CD4-positive, CD25-positive, alpha-beta regulatory T cell (primary cell): Measurements from ENCODE around the gene MYBPC2. TPM values are rescaled to one million over a fixed set of nuclear protein-coding genes. Genes with fewer than 3 reads are reported as not detected.
"Not testable (repeated sequence)": the region's sequence is repeated elsewhere in the genome, so short reads cannot be mapped to it uniquely, and the experiment has no call there.

Experiments
- ATAC-seq, 2 donors: fragments of 150-1000 bp; cut with Tn5 transposase; one replicate each; pipeline ENCODE4 v1.10.0; 2021; ENCODE audit warnings: low read depth in 2 of 2, moderate number of reproducible peaks in 2 of 2, moderate library complexity in 1 of 2
- DNase-seq, 3 donors: peaks; one replicate each; pipeline versions ENCODE4 v3.0.0 to v3.0.0-alpha.2; 2012 to 2022; ENCODE audit warnings: mixed read lengths in 1 of 3
- H3K27ac ChIP-seq: one replicate; pipeline ENCODE4 v1.7.0; 2013; ENCODE audit warnings: mild to moderate bottlenecking, low read length; ENCODE audit not compliant: insufficient read depth, poor library complexity, severe bottlenecking
- H3K27me3 ChIP-seq: one replicate; pipeline ENCODE4 v1.7.0; 2013; ENCODE audit warnings: low read length; ENCODE audit not compliant: control insufficient read depth, insufficient read depth
- H3K36me3 ChIP-seq: one replicate; pipeline ENCODE4 v1.7.0; 2013; ENCODE audit warnings: mild to moderate bottlenecking, low read length, moderate library complexity; ENCODE audit not compliant: control insufficient read depth, insufficient read depth
- H3K4me1 ChIP-seq: 2 replicates; pipeline ENCODE4 v1.7.0; 2013; ENCODE audit warnings: mild to moderate bottlenecking, low read length; ENCODE audit not compliant: insufficient read depth, control insufficient read depth, poor library complexity, severe bottlenecking
- H3K4me3 ChIP-seq: one replicate; pipeline ENCODE4 v1.7.0; 2013; ENCODE audit warnings: low read depth, mild to moderate bottlenecking, low read length, moderate library complexity
- H3K9me3 ChIP-seq, 2 experiments: 1 replicate in 1 of 2; 2 replicates in 1 of 2; pipeline ENCODE4 v1.7.0; 2013; ENCODE audit warnings: low read length in 2 of 2, mild to moderate bottlenecking in 1 of 2, moderate library complexity in 1 of 2; ENCODE audit not compliant: control insufficient read depth in 2 of 2
- H3K27ac Mint-ChIP-seq, 3 donors: one replicate each; pipeline ENCODE4 v1.8.0; 2020 to 2022; ENCODE audit warnings: mild to moderate bottlenecking in 3 of 3, mixed read lengths in 3 of 3, moderate library complexity in 2 of 3
- H3K27me3 Mint-ChIP-seq: one replicate; pipeline ENCODE4 v1.8.0; 2022; ENCODE audit warnings: mild to moderate bottlenecking, mixed read lengths
- H3K36me3 Mint-ChIP-seq: one replicate; pipeline ENCODE4 v1.8.0; 2020; ENCODE audit warnings: mixed read lengths
- H3K4me1 Mint-ChIP-seq, 4 donors: one replicate each; pipeline ENCODE4 v1.8.0; 2020 to 2022; ENCODE audit warnings: mixed read lengths in 4 of 4, mild to moderate bottlenecking in 1 of 4
- H3K4me3 Mint-ChIP-seq, 4 donors: one replicate each; pipeline ENCODE4 v1.8.0; 2020 to 2022; ENCODE audit warnings: mild to moderate bottlenecking in 4 of 4, mixed read lengths in 4 of 4, moderate library complexity in 3 of 4
- H3K9me3 Mint-ChIP-seq, 7 donors: one replicate each; pipeline ENCODE4 v1.8.0; 2020 to 2022; ENCODE audit warnings: mixed read lengths in 7 of 7, mild to moderate bottlenecking in 3 of 7, moderate library complexity in 2 of 7
- polyA plus RNA-seq, 4 donors: library from polyadenylated mRNA; unstranded; fragments of 300-500 nt; fragmentation: Illumina TruSeq; gene quantifications; one replicate each; pipeline ENCODE4 v1.2.3, GENCODE V29; 2021
- total RNA-seq: library from RNA; stranded (reverse); gene quantifications from one replicate; pipeline ENCODE4 v1.2.3, GENCODE V29; 2022

MYBPC2 gene
- total and polyA plus RNA-seq, 5 donors from 2014 or later: 0.23 to 0.49 TPM; not detected in 3

DNA sequence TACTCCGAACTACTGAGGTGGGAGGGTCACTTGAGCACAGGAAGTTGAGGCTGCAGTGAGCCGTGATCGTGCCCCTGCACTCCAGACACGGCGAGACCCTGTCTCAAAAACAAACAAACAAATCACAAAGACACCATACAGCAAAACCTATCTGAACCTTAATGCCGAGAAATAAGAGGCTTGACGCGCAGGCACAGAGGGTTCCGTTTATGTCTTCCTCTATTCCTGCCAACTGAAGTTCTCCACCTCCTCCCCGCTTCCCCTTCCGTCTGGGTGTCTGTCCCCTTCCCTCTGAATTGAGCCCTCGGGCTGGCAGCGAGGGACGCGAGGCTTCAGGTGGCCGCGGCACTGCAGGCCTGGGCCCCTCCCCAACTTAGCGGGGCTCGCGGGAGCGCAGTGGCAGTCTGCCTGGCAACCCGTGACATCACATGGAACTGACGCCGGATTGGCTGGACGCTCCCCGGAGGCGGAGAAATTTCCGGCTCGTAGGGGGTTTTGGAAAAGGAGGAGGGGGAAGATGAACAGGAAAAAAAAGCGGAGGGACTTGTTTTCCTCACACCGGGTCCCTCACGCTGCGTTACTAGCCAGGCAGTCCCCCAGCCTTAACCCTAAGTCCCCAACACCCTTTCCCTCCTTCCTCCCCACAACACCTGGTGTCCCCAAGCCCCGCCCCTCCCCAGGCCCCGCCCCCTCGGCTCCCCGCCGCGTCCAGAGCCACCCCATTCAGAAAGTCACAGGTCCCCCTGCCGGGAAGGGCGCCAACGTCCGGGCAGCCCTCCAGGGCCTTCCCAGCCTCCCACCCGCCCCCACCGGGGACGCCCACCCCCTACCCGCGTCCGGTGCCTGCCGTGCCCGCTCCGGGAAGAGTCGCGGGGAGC is 1.1 kb upstream of the MYBPC2 start:
- Histone ChIP-seq H3K4me3 (peak overlapping the region; percentile 85), H3K36me3 (no peaks in the 10 kb centered on the region), H3K9me3 (no peaks in the 10 kb centered on the region)

DNA sequence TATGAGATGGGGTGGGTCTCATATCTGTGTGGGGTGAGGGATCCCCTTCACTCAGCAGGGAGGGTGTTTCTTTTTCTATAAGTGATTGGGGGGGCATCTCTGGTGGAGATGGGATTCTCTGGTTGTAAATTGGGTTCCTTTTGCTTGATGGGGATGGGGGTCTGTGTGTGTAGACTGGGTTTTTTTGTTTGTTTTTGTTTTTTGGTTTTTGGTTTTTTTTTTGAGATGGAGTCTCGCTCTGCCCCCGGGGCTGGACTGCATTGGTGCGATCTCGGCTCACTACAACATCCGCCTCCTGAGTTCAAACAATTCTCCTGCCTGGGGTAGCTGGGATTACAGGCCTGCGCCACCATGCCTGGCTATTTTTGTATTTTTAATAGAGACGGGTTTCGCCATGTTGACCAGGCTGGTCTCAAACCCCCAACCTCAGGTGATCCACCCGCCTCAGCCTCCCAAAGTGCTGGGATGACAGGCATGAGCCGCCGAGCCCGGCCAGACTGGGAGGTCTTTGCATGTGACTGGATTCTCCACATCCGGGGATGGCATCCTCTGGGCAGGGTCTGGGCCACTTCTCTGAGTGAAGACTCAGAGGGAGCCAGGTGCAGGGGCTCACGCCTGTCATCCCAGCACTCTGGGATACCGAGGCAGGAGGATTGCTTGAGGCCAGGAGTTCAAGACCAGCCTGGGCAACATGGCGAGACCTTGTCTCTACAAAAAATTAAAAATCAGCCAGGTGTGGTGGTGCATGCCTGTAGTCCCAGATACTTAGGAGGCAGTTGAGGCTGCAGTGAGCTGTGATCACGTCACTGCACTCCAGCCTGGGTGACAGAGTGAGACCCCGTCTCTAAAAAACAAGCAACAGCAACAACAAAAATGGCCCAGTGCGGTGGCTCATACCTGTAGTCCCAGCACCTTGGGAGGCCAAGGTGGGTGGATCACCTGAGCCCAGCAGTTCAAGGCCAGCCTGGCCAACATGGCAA is 799 bp downstream of the MYBPC2 start:
- H3K27ac Mint-ChIP-seq: no peak overlapping the region
- H3K4me3 Mint-ChIP-seq: peak overlapping the region; percentile 55 to 92 (median 74)
- Histone ChIP-seq H3K36me3 (no peaks in the 10 kb centered on the region), H3K4me3 (no peak overlapping the region), H3K27me3 (no peaks in the 10 kb centered on the region), H3K27ac (no peak overlapping the region), H3K4me1 (peaks cover 11% of the 10 kb centered on the region), H3K9me3 (no peaks in the 10 kb centered on the region)
- no peak for DNase-seq
- peaks cover 0 to 4% (median 0%) of the 10 kb centered on the region in 7 donors for H3K9me3 Mint-ChIP-seq
- no peaks in the 10 kb centered on the region for H3K36me3 Mint-ChIP-seq
- ATAC-seq: no peak
- peaks cover 0 to 23% (median 7%) of the 10 kb centered on the region in 4 donors for H3K4me1 Mint-ChIP-seq
- peaks cover 41% of the 10 kb centered on the region for H3K27me3 Mint-ChIP-seq

More for the DNA sequence above, 1.1 kb upstream of the MYBPC2 start:
- H3K4me1 ChIP-seq: peaks cover 11% of the 10 kb centered on the region
- H3K27ac ChIP-seq: peak overlapping the region; percentile 65
- peaks cover 0 to 23% (median 7%) of the 10 kb centered on the region in 4 donors for H3K4me1 Mint-ChIP-seq
- peaks cover 0 to 4% (median 0%) of the 10 kb centered on the region in 7 donors for H3K9me3 Mint-ChIP-seq
- ATAC-seq (peak; percentile 88 to 92), DNase-seq (peak; percentile 81 to 87 (median 82))
- peaks cover 34% of the 10 kb centered on the region for H3K27me3 Mint-ChIP-seq
- H3K36me3 Mint-ChIP-seq: no peaks in the 10 kb centered on the region
- peak overlapping the region; percentile 93 to 96 (median 94) for H3K4me3 Mint-ChIP-seq
- peak overlapping the region in 2 of 3 donors; percentile 81 to 89 for H3K27ac Mint-ChIP-seq
- no peaks in the 10 kb centered on the region for H3K27me3 ChIP-seq

DNA sequence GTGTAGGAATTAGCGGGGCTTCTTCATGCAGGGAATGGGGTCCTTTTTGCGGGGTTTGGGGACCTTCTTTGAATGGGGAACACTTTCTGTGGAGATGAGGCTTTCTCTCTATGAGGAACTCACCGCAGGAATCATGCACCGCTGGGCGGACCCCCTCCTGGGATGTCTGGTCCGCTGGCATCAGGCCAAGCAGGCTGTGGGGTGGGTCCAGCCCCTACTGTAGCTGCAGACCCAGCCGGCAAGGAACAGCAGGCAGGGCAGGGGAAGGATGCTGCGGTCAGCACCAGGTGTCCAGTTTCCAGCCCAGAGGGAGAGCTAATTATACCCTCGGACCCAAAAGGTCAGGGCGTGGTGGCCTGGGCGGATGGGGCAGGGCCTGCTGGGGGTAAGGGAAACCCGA is 1.8 kb downstream of the MYBPC2 start:
- Mint-ChIP-seq H3K36me3 (no peaks in the 10 kb centered on the region), H3K27ac (no peak overlapping the region), H3K27me3 (peaks cover 41% of the 10 kb centered on the region), H3K9me3 (peaks cover 0 to 3% (median 0%) of the 10 kb centered on the region in 7 donors), H3K4me1 (peaks cover 0 to 19% (median 7%) of the 10 kb centered on the region in 4 donors), H3K4me3 (peak overlapping the region in 2 of 4 donors; percentile 20 to 24)
- Histone ChIP-seq H3K36me3 (no peaks in the 10 kb centered on the region), H3K27me3 (no peaks in the 10 kb centered on the region), H3K4me3 (no peak overlapping the region), H3K4me1 (peaks cover 11% of the 10 kb centered on the region), H3K27ac (no peak overlapping the region), H3K9me3 (no peaks in the 10 kb centered on the region)
- no peak for DNase-seq
- no peak for ATAC-seq

DNA sequence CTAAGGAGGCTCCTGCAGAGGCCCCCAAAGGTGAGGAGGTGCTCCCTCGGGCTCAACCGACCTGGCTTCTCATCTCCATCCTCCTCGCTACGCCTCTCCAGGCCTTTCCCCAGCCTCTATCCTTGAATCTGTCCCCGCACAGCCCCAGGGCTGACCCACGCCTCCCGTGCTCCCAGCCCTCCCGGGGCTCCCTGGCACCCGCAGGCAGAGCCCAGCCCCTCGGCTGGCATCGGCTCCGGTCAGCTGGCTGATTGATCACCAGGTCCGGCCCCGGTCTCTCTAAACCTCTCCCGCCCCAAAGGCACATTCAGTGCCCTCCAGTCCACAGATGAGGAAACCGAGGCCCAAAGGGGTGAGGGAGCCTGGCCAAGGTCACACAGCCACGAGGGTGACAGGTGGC is 2.5 kb downstream of the MYBPC2 start:
- ATAC-seq (no peak), DNase-seq (no peak)
- Histone ChIP-seq H3K9me3 (no peaks in the 10 kb centered on the region), H3K4me1 (peaks cover 11% of the 10 kb centered on the region), H3K27me3 (no peaks in the 10 kb centered on the region), H3K36me3 (no peaks in the 10 kb centered on the region), H3K4me3 (no peak overlapping the region), H3K27ac (no peak overlapping the region)
- peaks cover 4% of the 10 kb centered on the region for H3K36me3 Mint-ChIP-seq
- peaks cover 0 to 3% (median 0%) of the 10 kb centered on the region in 7 donors for H3K9me3 Mint-ChIP-seq
- H3K27ac Mint-ChIP-seq: no peak overlapping the region
- peaks cover 0 to 21% (median 7%) of the 10 kb centered on the region in 4 donors for H3K4me1 Mint-ChIP-seq
- H3K27me3 Mint-ChIP-seq: peaks cover 37% of the 10 kb centered on the region
- no peak overlapping the region for H3K4me3 Mint-ChIP-seq

DNA sequence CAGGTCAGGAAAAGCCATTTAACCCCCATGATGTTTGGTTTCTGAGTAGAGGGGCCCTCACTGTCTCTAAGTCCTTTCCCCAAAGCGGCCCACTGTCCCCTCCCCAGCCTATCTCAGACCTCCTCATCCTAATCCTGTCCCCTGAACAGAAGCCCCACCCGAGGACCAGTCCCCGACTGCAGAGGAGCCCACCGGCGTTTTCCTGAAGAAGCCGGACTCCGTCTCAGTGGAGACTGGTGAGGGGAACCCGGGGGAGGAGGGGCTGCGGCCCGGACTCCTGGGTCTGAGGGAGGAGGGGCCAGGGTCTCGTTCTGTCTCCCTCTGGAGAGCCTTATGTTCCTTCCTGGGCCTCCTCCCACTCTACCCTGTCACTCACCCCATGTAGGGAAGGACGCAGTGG is 2.9 kb downstream of the MYBPC2 start:
- DNase-seq: no peak
- Mint-ChIP-seq H3K4me1 (peaks cover 0 to 20% (median 7%) of the 10 kb centered on the region in 4 donors), H3K9me3 (peaks cover 0 to 3% (median 0%) of the 10 kb centered on the region in 7 donors), H3K4me3 (no peak overlapping the region), H3K27me3 (peaks cover 36% of the 10 kb centered on the region), H3K36me3 (peaks cover 4% of the 10 kb centered on the region), H3K27ac (no peak overlapping the region)
- H3K36me3 ChIP-seq: no peaks in the 10 kb centered on the region
- ATAC-seq: no peak
- no peaks in the 10 kb centered on the region for H3K9me3 ChIP-seq
- peaks cover 11% of the 10 kb centered on the region for H3K4me1 ChIP-seq
- no peak overlapping the region for H3K4me3 ChIP-seq
- no peak overlapping the region for H3K27ac ChIP-seq
- H3K27me3 ChIP-seq: no peaks in the 10 kb centered on the region

DNA sequence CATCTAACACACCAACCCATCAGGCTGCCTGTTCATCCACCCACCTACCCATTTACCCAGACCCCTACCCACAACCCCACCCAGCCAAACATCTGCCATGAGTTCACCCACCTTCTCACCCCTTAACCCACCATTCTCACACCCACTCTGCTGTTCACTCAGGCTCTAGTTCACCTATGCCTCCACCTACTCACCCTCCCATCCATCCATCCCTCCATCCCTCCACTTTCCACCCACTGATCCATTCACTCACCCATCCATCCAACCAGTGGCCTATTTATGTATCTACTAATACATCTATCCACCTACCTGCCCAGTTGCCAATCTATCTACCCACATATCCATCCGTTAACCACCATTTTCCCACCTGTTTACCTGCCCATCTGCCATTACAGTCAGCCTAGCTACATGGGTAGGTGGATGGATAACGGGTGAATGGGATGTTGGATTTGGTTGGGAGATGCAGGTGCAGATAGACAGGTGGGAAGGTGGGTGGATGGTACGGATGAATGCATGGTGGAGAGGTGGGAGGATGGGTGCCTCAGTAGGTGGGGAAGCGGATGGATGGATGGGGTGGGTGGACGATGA is 5.3 kb downstream of the MYBPC2 start:
- Histone ChIP-seq H3K36me3 (no peaks in the 10 kb centered on the region), H3K4me1 (no peaks in the 10 kb centered on the region), H3K27ac (no peak overlapping the region), H3K27me3 (no peaks in the 10 kb centered on the region), H3K4me3 (no peak overlapping the region), H3K9me3 (no peaks in the 10 kb centered on the region)
- ATAC-seq (no peak), DNase-seq (no peak)
- H3K27ac Mint-ChIP-seq: no peak overlapping the region
- peaks cover 4% of the 10 kb centered on the region for H3K36me3 Mint-ChIP-seq
- H3K9me3 Mint-ChIP-seq: peaks cover 0 to 3% (median 0%) of the 10 kb centered on the region in 7 donors
- peaks cover 0 to 4% (median 2%) of the 10 kb centered on the region in 4 donors for H3K4me1 Mint-ChIP-seq
- no peak overlapping the region for H3K4me3 Mint-ChIP-seq
- peaks cover 21% of the 10 kb centered on the region for H3K27me3 Mint-ChIP-seq

DNA sequence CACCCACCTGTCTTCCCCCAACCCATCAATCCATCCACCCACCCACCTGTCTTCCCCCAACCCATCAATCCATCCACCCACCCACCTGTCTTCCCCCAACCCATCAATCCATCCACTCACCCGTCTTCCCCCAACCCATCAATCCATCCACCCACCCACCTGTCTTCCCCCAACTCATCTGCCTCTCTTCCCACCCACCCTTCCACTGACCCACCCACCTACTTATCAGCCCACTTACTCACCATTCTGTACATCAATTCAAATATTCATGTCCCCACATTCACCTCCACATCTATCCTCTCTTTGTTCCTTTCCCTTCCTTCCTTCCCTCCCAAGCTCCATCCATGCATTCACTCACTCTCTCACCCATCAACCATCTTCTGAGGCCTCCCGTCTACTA is 6.4 kb downstream of the MYBPC2 start:
- not testable (repeated sequence) for H3K4me1 Mint-ChIP-seq, ATAC-seq, H3K27me3 ChIP-seq, H3K27ac ChIP-seq, H3K4me3 Mint-ChIP-seq, H3K4me3 ChIP-seq, H3K36me3 Mint-ChIP-seq, H3K9me3 ChIP-seq, H3K9me3 Mint-ChIP-seq, H3K36me3 ChIP-seq, DNase-seq, H3K4me1 ChIP-seq
- Mint-ChIP-seq H3K27me3 (peaks cover 16% of the 10 kb centered on the region), H3K27ac (peak overlapping the region in 1 of 3 donors; percentile 7)
